SK-N-SH treated with all-trans-retinoic acid at 6 μM for 48 hours (cell line): Measurements from ENCODE around the gene KRT72.

Experiments used
- ATAC-seq: fragments of 200-7000 bp; cut with Tn5 transposase; 3 replicates; pipeline ENCODE4 v1.9.1; 2020; ENCODE audit warnings: mild to moderate bottlenecking, moderate library complexity
- ARNTL ChIP-seq: fragments of 450-650 bp; formaldehyde crosslinking; IDR thresholded peaks from 2 replicates; pipeline ENCODE4 v1.5.0; 2020; ENCODE audit warnings: low read depth, mild to moderate bottlenecking, moderate library complexity, borderline replicate concordance
- BACH2 ChIP-seq: fragments of 250-450 bp; sonication (Bioruptor Pico); IDR thresholded peaks from 2 replicates; pipeline ENCODE4 v1.9.0; 2021; ENCODE audit warnings: mild to moderate bottlenecking, borderline replicate concordance
- CSDC2 ChIP-seq: fragments of 250-450 bp; sonication (Bioruptor Pico); IDR thresholded peaks from 2 replicates; pipeline ENCODE4 v1.5.0; 2020; ENCODE audit warnings: mild to moderate bottlenecking, moderate library complexity
- ESRRG ChIP-seq: fragments of 250-450 bp; sonication (Bioruptor Pico); IDR thresholded peaks from 2 replicates; pipeline ENCODE4 v1.6.1; 2021; ENCODE audit warnings: mild to moderate bottlenecking
- ISL1 ChIP-seq: fragments of 250-450 bp; sonication (Bioruptor Pico); IDR thresholded peaks from 2 replicates; pipeline ENCODE4 v2.1.2; 2022; ENCODE audit warnings: mild to moderate bottlenecking, moderate library complexity
- PPARA ChIP-seq: fragments of 250-450 bp; sonication (Bioruptor Pico); IDR thresholded peaks from 2 replicates; pipeline ENCODE4 v1.5.0; 2020; ENCODE audit warnings: mild to moderate bottlenecking, borderline replicate concordance
- RARB ChIP-seq: fragments of 250-450 bp; sonication (Bioruptor Pico); IDR thresholded peaks from 2 replicates; pipeline ENCODE4 v1.8.0; 2021; ENCODE audit warnings: mild to moderate bottlenecking, moderate library complexity
- SNAI2 ChIP-seq: fragments of 250-450 bp; sonication (Bioruptor Pico); IDR thresholded peaks from 2 replicates; pipeline ENCODE4 v1.5.0; 2020; ENCODE audit warnings: mild to moderate bottlenecking, moderate library complexity
- TCF4 ChIP-seq: fragments of 250-450 bp; sonication (Bioruptor Pico); IDR thresholded peaks from 2 replicates; pipeline ENCODE4 v1.8.0; 2021; ENCODE audit warnings: mild to moderate bottlenecking, moderate library complexity, borderline replicate concordance
- TOX ChIP-seq: fragments of 250-450 bp; sonication (Bioruptor Pico); IDR thresholded peaks from 2 replicates; pipeline ENCODE4 v1.8.0; 2021; ENCODE audit warnings: mild to moderate bottlenecking, moderate library complexity, borderline replicate concordance
- ZC3H10 ChIP-seq: fragments of 250-450 bp; sonication (Bioruptor Pico); IDR thresholded peaks from 2 replicates; pipeline ENCODE4 v1.5.1; 2021; ENCODE audit warnings: mild to moderate bottlenecking, moderate library complexity
- ZFP3 ChIP-seq: fragments of 250-450 bp; sonication (Bioruptor Pico); IDR thresholded peaks from 2 replicates; pipeline ENCODE4 v1.5.0; 2020; ENCODE audit warnings: mild to moderate bottlenecking, moderate library complexity
- ZFP30 ChIP-seq: fragments of 450-650 bp; formaldehyde crosslinking; IDR thresholded peaks from 2 replicates; pipeline ENCODE4 v1.5.0; 2022; ENCODE audit warnings: mild to moderate bottlenecking, moderate library complexity
- ZNF565 ChIP-seq: fragments of 450-650 bp; formaldehyde crosslinking; conservative IDR thresholded peaks from 2 replicates; pipeline ENCODE4 v1.5.0; 2020; ENCODE audit warnings: low read depth, mild to moderate bottlenecking, moderate library complexity
- ZNF70 ChIP-seq: fragments of 450-650 bp; formaldehyde crosslinking; IDR thresholded peaks from 2 replicates; pipeline ENCODE4 v1.5.0; 2020; ENCODE audit warnings: mild to moderate bottlenecking, moderate library complexity
- ZNF8 ChIP-seq: fragments of 450-650 bp; formaldehyde crosslinking; IDR thresholded peaks from 2 replicates; pipeline ENCODE4 v1.5.0; 2020; ENCODE audit warnings: mild to moderate bottlenecking, moderate library complexity
- TF ChIP-seq, protein P1 (sequence below): fragments of 250-450 bp; sonication (Bioruptor Pico); IDR thresholded peaks from 2 replicates; pipeline ENCODE4 v1.8.0; 2020; ENCODE audit warnings: mild to moderate bottlenecking, moderate library complexity, borderline replicate concordance
- TF ChIP-seq, protein P2 (sequence below): fragments of 250-450 bp; sonication (Bioruptor Pico); IDR thresholded peaks from 2 replicates; pipeline ENCODE4 v1.5.0; 2020; ENCODE audit warnings: mild to moderate bottlenecking, moderate library complexity
- TF ChIP-seq, protein P3 (sequence below): fragments of 250-450 bp; sonication (Bioruptor Pico); IDR thresholded peaks from 2 replicates; pipeline ENCODE4 v1.8.0; 2021; ENCODE audit warnings: low read depth, mild to moderate bottlenecking, moderate library complexity, borderline replicate concordance
- TF ChIP-seq, protein P4 (sequence below): fragments of 250-450 bp; sonication (Bioruptor Pico); IDR thresholded peaks from 2 replicates; pipeline ENCODE4 v1.5.1; 2020; ENCODE audit warnings: low read depth, mild to moderate bottlenecking, moderate library complexity

KRT72 gene

DNA sequence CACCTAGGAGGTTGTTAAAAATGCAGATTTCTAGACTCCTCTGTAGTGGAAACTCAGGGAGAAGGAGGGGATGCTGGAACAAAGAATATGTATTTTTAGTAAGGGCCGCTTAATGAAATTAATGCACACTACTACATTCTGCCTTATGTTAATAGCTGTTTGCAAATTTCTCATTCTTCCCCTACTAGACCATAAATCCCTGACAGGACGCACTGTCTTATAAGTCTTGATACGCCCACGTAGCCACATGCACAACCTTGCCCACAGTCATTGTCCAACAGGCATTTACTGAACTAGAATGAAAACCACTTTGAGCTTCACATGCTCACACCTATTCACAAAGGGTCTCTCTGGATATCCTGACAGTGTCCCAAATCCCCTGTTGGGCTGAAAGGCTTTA, 40.2 kb upstream of the KRT72 start:
- no peak for ATAC-seq
- no peak for TF ChIP-seq CSDC2 (CRISPR knock-in tag)
- no peak for TF ChIP-seq SNAI2 (CRISPR knock-in tag)
- no peak for TF ChIP-seq PPARA (CRISPR knock-in tag)
- TF ChIP-seq ZC3H10 (CRISPR knock-in tag), result no peak
- TF ChIP-seq ZNF70 (CRISPR knock-in tag), result no peak
- no peak for TF ChIP-seq ARNTL (CRISPR knock-in tag)
- TF ChIP-seq ZNF565 (CRISPR knock-in tag), result no peak
- no peak for TF ChIP-seq ESRRG (CRISPR knock-in tag)
- no peak for TF ChIP-seq ZNF8
- TF ChIP-seq, protein P1, sequence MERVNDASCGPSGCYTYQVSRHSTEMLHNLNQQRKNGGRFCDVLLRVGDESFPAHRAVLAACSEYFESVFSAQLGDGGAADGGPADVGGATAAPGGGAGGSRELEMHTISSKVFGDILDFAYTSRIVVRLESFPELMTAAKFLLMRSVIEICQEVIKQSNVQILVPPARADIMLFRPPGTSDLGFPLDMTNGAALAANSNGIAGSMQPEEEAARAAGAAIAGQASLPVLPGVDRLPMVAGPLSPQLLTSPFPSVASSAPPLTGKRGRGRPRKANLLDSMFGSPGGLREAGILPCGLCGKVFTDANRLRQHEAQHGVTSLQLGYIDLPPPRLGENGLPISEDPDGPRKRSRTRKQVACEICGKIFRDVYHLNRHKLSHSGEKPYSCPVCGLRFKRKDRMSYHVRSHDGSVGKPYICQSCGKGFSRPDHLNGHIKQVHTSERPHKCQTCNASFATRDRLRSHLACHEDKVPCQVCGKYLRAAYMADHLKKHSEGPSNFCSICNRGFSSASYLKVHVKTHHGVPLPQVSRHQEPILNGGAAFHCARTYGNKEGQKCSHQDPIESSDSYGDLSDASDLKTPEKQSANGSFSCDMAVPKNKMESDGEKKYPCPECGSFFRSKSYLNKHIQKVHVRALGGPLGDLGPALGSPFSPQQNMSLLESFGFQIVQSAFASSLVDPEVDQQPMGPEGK, result no peak
- no peak for TF ChIP-seq ISL1 (CRISPR knock-in tag)
- no peak for TF ChIP-seq TOX (CRISPR knock-in tag)
- TF ChIP-seq, protein P2, sequence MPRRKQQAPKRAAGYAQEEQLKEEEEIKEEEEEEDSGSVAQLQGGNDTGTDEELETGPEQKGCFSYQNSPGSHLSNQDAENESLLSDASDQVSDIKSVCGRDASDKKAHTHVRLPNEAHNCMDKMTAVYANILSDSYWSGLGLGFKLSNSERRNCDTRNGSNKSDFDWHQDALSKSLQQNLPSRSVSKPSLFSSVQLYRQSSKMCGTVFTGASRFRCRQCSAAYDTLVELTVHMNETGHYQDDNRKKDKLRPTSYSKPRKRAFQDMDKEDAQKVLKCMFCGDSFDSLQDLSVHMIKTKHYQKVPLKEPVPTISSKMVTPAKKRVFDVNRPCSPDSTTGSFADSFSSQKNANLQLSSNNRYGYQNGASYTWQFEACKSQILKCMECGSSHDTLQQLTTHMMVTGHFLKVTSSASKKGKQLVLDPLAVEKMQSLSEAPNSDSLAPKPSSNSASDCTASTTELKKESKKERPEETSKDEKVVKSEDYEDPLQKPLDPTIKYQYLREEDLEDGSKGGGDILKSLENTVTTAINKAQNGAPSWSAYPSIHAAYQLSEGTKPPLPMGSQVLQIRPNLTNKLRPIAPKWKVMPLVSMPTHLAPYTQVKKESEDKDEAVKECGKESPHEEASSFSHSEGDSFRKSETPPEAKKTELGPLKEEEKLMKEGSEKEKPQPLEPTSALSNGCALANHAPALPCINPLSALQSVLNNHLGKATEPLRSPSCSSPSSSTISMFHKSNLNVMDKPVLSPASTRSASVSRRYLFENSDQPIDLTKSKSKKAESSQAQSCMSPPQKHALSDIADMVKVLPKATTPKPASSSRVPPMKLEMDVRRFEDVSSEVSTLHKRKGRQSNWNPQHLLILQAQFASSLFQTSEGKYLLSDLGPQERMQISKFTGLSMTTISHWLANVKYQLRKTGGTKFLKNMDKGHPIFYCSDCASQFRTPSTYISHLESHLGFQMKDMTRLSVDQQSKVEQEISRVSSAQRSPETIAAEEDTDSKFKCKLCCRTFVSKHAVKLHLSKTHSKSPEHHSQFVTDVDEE, result no peak
- no peak for TF ChIP-seq BACH2 (CRISPR knock-in tag)
- TF ChIP-seq ZFP3, result no peak
- TF ChIP-seq TCF4 (CRISPR knock-in tag), result no peak
- TF ChIP-seq, protein P3, sequence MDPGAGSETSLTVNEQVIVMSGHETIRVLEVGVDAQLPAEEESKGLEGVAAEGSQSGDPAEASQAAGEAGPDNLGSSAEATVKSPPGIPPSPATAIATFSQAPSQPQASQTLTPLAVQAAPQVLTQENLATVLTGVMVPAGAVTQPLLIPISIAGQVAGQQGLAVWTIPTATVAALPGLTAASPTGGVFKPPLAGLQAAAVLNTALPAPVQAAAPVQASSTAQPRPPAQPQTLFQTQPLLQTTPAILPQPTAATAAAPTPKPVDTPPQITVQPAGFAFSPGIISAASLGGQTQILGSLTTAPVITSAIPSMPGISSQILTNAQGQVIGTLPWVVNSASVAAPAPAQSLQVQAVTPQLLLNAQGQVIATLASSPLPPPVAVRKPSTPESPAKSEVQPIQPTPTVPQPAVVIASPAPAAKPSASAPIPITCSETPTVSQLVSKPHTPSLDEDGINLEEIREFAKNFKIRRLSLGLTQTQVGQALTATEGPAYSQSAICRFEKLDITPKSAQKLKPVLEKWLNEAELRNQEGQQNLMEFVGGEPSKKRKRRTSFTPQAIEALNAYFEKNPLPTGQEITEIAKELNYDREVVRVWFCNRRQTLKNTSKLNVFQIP (CRISPR knock-in tag), result no peak
- no peak for TF ChIP-seq RARB (CRISPR knock-in tag)
- no peak for TF ChIP-seq ZFP30

DNA sequence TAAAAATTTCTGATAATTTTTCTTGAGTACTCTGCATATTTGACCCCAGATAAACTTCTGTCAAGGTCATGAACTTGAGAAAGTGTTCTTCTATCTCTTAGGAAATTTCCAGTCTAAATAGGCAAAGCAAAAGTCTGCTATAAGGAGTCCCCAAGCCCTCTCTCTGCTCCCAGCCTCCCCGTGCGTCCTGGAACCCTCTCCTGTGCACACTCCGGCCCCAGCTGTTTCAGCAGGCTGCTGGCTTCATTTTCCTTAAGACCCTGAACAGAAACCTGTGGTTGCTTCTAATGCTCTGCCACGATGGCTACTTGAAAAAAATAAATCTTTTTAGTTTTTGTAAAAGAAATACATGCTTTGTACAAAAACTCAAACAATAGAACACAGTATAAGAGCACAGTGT, 36.0 kb upstream of the KRT72 start:
- TF ChIP-seq, protein P4, sequence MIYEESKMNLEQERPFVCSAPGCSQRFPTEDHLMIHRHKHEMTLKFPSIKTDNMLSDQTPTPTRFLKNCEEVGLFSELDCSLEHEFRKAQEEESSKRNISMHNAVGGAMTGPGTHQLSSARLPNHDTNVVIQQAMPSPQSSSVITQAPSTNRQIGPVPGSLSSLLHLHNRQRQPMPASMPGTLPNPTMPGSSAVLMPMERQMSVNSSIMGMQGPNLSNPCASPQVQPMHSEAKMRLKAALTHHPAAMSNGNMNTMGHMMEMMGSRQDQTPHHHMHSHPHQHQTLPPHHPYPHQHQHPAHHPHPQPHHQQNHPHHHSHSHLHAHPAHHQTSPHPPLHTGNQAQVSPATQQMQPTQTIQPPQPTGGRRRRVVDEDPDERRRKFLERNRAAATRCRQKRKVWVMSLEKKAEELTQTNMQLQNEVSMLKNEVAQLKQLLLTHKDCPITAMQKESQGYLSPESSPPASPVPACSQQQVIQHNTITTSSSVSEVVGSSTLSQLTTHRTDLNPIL (CRISPR knock-in tag), result no peak
- TF ChIP-seq, protein P3 (CRISPR knock-in tag), result no peak
- TF ChIP-seq TCF4 (CRISPR knock-in tag) (no peak), ZNF8 (no peak), ZFP30 (no peak), ISL1 (CRISPR knock-in tag) (no peak), ARNTL (CRISPR knock-in tag) (no peak), ZC3H10 (CRISPR knock-in tag) (no peak), ZNF565 (CRISPR knock-in tag) (no peak), RARB (CRISPR knock-in tag) (no peak)
- TF ChIP-seq, protein P2, result no peak
- TF ChIP-seq, protein P1, result no peak
- no peak for ATAC-seq
